D721Med (cell line): ENCODE measurements around the gene PHF14.
A peak's percentile ranks its signal among the peaks of the same experiment; 100 is the strongest.
"Not testable (repeated sequence)": the region's sequence is repeated elsewhere in the genome, so short reads cannot be mapped to it uniquely, and the experiment has no call there.

Experiments used
- DNase-seq: peaks from one replicate; pipeline ENCODE4 v3.0.0; 2011; ENCODE audit warnings: low spot score; ENCODE audit not compliant: insufficient read length
- FAIRE-seq: peaks from 2 replicates; lab custom pipeline; 2011; peaks lifted over from hg19 to GRCh38; lab: Jason Lieb, UNC
- TF ChIP-seq, protein P1 (sequence below): IDR thresholded peaks from 2 replicates; pipeline ENCODE4 v1.5.1; 2012; ENCODE audit warnings: mild to moderate bottlenecking, control low read depth; ENCODE audit not compliant: insufficient read depth; ENCODE audit errors: missing control alignments

Gene PHF14, protein sequence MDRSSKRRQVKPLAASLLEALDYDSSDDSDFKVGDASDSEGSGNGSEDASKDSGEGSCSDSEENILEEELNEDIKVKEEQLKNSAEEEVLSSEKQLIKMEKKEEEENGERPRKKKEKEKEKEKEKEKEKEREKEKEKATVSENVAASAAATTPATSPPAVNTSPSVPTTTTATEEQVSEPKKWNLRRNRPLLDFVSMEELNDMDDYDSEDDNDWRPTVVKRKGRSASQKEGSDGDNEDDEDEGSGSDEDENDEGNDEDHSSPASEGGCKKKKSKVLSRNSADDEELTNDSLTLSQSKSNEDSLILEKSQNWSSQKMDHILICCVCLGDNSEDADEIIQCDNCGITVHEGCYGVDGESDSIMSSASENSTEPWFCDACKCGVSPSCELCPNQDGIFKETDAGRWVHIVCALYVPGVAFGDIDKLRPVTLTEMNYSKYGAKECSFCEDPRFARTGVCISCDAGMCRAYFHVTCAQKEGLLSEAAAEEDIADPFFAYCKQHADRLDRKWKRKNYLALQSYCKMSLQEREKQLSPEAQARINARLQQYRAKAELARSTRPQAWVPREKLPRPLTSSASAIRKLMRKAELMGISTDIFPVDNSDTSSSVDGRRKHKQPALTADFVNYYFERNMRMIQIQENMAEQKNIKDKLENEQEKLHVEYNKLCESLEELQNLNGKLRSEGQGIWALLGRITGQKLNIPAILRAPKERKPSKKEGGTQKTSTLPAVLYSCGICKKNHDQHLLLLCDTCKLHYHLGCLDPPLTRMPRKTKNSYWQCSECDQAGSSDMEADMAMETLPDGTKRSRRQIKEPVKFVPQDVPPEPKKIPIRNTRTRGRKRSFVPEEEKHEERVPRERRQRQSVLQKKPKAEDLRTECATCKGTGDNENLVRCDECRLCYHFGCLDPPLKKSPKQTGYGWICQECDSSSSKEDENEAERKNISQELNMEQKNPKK

DNA sequence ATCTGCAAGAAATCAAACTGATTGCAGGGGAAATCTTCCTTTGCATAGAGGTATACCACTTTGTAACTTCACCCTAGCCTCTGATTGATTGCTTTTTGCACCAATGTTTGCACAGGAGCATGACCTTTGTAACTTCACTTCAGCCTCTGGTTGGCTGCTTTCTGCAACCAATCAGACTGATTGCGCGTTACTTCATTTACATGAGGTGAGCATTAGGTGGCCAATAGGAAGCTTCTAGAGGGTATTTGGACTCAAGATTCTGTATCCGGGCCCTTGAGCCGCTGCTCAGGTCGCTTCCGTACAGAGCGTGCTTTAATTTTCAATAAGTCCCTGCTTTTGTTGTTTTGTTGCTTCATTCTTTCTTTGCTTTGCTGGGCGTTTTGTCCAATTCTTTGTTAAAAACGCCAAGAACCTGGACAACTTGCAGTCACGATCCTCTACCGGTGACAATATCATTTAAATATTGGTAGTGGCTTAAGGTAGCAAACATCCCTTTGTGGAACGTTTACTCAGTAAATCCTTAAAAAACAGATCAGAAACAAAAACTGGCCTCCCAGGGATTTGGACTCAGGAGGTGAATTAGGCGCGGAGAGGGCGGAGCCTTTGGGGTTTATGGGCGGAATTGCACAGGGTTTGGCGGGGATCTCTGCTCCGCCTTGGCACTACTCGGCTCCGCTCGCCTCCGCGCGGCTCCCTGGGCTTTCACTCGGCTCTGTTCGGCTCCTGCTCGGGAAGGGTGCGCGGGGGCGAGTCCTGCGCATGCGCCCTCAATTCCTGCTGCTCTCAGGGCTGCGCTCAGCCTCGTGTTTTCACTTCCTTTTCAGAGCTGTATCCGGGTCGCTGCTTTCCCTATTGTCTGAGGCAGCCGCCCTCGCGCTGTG is at the start of gene PHF14:
TSS of gene PHF14 (plus strand) at position 812 of the 881 bp plus-strand sequence. CDS start 452 bp downstream, outside the sequence.
- FAIRE-seq = peak; percentile 91
- peak; percentile 61 for DNase-seq
- TF ChIP-seq, protein P1, sequence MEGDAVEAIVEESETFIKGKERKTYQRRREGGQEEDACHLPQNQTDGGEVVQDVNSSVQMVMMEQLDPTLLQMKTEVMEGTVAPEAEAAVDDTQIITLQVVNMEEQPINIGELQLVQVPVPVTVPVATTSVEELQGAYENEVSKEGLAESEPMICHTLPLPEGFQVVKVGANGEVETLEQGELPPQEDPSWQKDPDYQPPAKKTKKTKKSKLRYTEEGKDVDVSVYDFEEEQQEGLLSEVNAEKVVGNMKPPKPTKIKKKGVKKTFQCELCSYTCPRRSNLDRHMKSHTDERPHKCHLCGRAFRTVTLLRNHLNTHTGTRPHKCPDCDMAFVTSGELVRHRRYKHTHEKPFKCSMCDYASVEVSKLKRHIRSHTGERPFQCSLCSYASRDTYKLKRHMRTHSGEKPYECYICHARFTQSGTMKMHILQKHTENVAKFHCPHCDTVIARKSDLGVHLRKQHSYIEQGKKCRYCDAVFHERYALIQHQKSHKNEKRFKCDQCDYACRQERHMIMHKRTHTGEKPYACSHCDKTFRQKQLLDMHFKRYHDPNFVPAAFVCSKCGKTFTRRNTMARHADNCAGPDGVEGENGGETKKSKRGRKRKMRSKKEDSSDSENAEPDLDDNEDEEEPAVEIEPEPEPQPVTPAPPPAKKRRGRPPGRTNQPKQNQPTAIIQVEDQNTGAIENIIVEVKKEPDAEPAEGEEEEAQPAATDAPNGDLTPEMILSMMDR = no peak

DNA sequence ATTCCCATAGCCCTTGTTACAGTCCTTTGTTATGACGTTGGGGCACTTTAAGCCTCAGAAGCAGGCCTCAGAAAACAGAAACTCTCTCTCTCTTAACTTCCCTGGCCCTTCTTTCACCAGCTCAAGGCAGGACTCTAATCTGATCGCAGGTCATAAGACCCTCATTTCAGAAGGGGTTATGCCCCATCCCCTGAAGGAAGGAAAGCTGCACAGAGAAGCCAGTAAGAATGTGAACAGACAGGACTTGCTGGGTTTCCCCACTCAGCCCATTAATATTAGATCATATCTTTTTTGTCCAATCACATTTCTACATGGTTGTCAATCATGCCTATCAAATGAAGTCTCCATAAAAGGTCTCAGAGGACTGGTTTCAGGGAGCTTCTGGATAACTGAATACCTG is 49.3 kb upstream of the PHF14 start:
- DNase-seq (no peak), FAIRE-seq (no peak)
- TF ChIP-seq, protein P1 = no peak

DNA sequence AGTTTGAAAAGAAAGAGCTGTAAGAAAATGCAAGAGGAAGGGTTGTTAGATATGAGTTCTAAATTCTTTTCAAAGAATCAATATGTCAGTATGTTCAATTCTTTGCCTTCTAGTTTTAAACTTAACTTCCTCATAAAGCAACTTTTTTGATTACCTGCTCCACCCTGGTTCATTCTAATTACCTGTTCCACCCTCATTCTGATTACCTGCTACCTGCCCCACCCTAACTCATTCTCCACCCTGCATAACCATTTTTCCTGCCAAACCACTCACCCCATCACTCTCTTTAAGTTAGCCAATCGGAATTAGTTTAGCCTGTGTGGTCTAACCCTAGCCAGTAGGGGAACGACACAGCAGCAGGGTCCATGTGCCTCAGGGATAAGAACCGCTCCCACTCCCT is 45.5 kb upstream of the PHF14 start:
- not testable (repeated sequence) for DNase-seq, FAIRE-seq

DNA sequence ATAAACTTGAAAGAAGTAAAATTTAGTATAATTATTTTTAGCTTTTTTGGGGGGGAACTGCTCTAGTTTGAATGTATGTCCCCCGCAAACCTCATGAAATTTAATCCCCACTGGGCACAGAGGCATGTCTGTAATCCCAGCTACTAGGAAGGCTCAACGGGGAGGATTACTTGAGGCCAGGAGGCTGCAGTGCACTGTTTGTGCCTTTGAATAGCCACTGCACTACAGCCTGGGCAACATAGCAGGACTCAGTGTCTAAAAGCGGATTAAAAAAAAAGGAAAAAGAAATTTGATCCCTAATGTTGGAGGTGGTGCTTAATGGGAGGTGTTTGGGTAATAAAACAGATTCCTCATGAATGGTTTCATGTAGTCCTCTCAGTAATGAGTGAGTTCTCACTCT is 43.1 kb upstream of the PHF14 start:
- FAIRE-seq (no peak), DNase-seq (no peak)
- TF ChIP-seq, protein P1 = no peak

DNA sequence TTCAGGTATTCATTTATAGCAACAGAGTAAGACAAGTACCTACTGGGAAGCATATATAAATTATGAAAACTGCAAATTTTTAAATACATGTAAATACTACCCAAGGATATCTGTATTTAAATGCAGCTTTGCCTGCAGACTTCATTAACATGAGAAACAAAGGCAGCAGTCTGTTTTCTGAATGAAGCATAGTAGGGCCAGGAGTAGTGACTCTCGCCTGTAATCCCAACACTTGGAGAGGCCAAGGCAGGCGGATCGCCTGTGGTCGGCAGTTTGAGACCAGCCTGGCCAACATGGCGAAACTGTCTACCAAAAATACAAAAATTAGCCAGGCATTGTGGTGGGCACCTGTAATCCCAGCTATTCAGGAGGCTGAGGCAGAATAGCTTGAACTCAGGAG is 42.5 kb upstream of the PHF14 start:
- TF ChIP-seq, protein P1 = no peak
- no peak for FAIRE-seq
- no peak for DNase-seq

DNA sequence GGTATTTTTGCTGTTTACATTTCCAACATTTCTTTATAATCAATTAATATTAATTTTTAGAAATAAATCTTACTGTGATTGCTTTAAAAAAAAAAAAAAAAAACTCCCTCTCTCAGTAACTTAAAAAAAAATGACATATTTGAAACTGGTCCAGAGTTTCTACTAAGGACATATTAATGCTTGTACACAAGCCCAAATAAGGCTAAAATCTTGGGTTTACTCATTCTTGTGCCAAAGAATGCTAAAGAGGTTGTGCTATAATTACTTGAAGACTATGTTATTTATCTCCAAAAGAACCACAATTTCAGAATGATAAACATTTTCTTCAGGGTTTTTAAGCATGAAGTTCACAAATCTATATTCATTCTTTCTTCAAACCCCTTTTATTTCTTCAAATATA is 39.4 kb upstream of the PHF14 start:
- DNase-seq = no peak
- FAIRE-seq = no peak
- TF ChIP-seq, protein P1 = no peak
